Heart left ventricle (tissue), 13 donors: ENCODE data around the gene GARIN1A.

Experiments
- POLR2A ChIP-seq, 2 donors: fragments of 450-650 bp; IDR thresholded peaks; one replicate each; pipeline ENCODE4 v1.6.1; 2017; ENCODE audit warnings: antibody characterized with exemption in 2 of 2, mild to moderate bottlenecking in 2 of 2, moderate library complexity in 2 of 2
- TF ChIP-seq, protein P1 (sequence below), 12 donors: fragments of 200-600 bp; sonication (generic) in 4 of 12; IDR thresholded peaks; one replicate each; pipeline versions ENCODE4 v1.5.0 to v1.8.0; 2018 to 2022; ENCODE audit warnings: antibody characterized with exemption in 12 of 12, mild to moderate bottlenecking in 5 of 12
- donor health status: ischemic (EF 13 %, LVEDD 7.1; RV severe dilation, severe dysfunction).
- donor health status: DM: no; HTN: yes; CAD: no.
- donor health status: DM: no; HTN: no; CAD: no.
- donor health status: ischemic (EF 25% LVEDD 6.9; RV normal size, moderate dysfunction).
- donor health status: ischemic (EF 25% LVEDD 5.7; RV mildly dilated, moderate dysfunction).
- donor health status: ischemic (EF 35%, LVEDD 5.7; RV mildly dilated, moderate dysfunction).
- donor health status: nonischemic (EF 11% LVEDD 7.7; RV severe dilation, severe dysfunction).
- donor health status: DM: yes; HTN: yes; CAD: no.
- donor health status: PGD.
- donor health status: ischemic (EF 29% LVEDD 5.4; RV normal size, mild dysfunction).
- donor health status: nonischemic (EF 23%, LVEDD 6.1; RV moderate dilation, normal function).

DNA sequence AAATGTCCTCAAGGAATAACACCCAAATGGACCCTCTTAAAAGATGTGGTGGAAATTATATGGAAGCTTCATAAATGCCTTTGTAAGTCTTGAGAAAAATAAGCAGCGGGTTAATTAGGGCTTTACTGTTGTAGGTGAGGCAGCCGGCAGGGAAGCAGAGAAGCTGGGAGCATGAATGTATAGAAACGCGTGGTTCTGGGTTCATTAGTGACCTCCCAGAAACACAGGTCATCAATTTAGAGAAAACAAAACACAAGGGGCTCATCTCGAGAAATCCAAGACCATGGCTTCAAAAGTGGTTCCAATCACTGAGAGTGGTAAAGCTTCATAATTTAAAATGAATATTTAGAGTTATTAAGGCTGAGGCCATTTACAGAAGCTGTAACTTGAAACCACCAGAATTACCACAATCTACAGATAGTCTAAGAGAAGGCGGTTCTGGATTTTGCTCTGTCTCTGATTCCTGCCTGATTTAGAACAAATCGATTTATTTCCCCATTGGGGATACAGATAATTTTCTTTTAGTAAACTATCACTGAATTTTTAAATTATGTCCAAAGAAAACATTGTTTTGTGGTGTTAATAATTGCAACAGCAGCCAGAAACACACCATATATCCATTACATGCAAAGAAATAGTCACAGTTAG, 20.7 kb downstream of the GARIN1A start:
- no peak for TF ChIP-seq POLR2A (IDR thresholded peaks at IDR 0.05)
- TF ChIP-seq, protein P1, sequence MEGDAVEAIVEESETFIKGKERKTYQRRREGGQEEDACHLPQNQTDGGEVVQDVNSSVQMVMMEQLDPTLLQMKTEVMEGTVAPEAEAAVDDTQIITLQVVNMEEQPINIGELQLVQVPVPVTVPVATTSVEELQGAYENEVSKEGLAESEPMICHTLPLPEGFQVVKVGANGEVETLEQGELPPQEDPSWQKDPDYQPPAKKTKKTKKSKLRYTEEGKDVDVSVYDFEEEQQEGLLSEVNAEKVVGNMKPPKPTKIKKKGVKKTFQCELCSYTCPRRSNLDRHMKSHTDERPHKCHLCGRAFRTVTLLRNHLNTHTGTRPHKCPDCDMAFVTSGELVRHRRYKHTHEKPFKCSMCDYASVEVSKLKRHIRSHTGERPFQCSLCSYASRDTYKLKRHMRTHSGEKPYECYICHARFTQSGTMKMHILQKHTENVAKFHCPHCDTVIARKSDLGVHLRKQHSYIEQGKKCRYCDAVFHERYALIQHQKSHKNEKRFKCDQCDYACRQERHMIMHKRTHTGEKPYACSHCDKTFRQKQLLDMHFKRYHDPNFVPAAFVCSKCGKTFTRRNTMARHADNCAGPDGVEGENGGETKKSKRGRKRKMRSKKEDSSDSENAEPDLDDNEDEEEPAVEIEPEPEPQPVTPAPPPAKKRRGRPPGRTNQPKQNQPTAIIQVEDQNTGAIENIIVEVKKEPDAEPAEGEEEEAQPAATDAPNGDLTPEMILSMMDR (IDR thresholded peaks at IDR 0.05) = no peak
